Adrenal gland (tissue), 12 donors: Measurements from ENCODE around the gene CTCF. TPM values are rescaled to one million over a fixed set of nuclear protein-coding genes. Genes with fewer than 3 reads are reported as not detected.

Experiments used
- DNase-seq, 7 donors: peaks; one replicate each; pipeline ENCODE4 v3.0.0-alpha.2; 2019 to 2020
- H3K27ac ChIP-seq, 5 donors: fragments of 200-600 bp; sonication (generic) in 4 of 5; 1 replicate in 3 of 5; 2 replicates in 2 of 5; pipeline versions ENCODE4 v1.5.1 to v1.8.0; 2016 to 2020; ENCODE audit warnings: mild to moderate bottlenecking in 1 of 5
- H3K27me3 ChIP-seq: fragments of 200-600 bp; 2 replicates; pipeline ENCODE4 v1.8.0; 2021
- H3K36me3 ChIP-seq, 2 donors: fragments of 200-600 bp; replicated peaks in 1 of 2; 1 replicate in 1 of 2; 2 replicates in 1 of 2; pipeline versions ENCODE4 v1.5.1 to v1.8.0; 2018 to 2022
- H3K4me1 ChIP-seq, 2 donors: fragments of 200-600 bp; replicated peaks in 1 of 2; 1 replicate in 1 of 2; 2 replicates in 1 of 2; pipeline versions ENCODE4 v1.5.1 to v1.8.0; 2018 to 2021
- H3K4me3 ChIP-seq, 4 donors: fragments of 200-600 bp; sonication (generic) in 3 of 4; one replicate each; pipeline ENCODE4 v1.5.1; 2016 to 2018
- H3K9me3 ChIP-seq, 3 donors: fragments of 200-600 bp; sonication (generic) in 1 of 3; replicated peaks in 1 of 3; 1 replicate in 2 of 3; 2 replicates in 1 of 3; pipeline versions ENCODE4 v1.5.1 to v1.8.0; 2016 to 2021
- CTCF ChIP-seq, 6 experiments: fragments of 450-650 bp in 4 of 6; fragments of 200-600 bp in 2 of 6; sonication (generic) in 1 of 6; IDR thresholded peaks; 1 replicate in 5 of 6; 2 replicates in 1 of 6; pipeline versions ENCODE4 v1.5.1 to v1.8.0; 2016 to 2021; ENCODE audit warnings: antibody characterized with exemption in 6 of 6, mild to moderate bottlenecking in 2 of 6, moderate library complexity in 1 of 6
- POLR2A ChIP-seq, 2 donors: fragments of 450-650 bp; IDR thresholded peaks; one replicate each; pipeline ENCODE4 v1.6.1; 2017; ENCODE audit warnings: antibody characterized with exemption in 2 of 2, mild to moderate bottlenecking in 2 of 2, moderate library complexity in 1 of 2
- WGBS, 4 donors: extraction: QIAGEN DNeasy Blood & Tissue Kit in 2 of 4; methylation state at CpG; one replicate each; pipeline versions ENCODE4 v1.1.5 to v1.1.7; 2013 to 2017; 5-methylcytosine and 5-hydroxymethylcytosine counted together
- intact Hi-C, 2 donors: fragments of 100-400 bp; cut with DNase I; formaldehyde crosslinking; loops; one replicate each; pipeline versions ENCODE4 v1.14.1 to v1.15.0; 2022 to 2023
- polyA plus RNA-seq, 3 donors: library from polyadenylated mRNA; stranded (reverse); fragments of 200-250 nt in 2 of 3; fragments of 350-450 nt in 1 of 3; fragmentation: Illumina TruSeq in 1 of 3; extraction: RNeasy Lipid Tissue Mini Kit (QIAGEN cat#74804) in 1 of 3; gene quantifications; one replicate each; pipeline ENCODE4 v1.2.3, GENCODE V29; 2013 to 2014
- total RNA-seq, 9 donors: library from RNA; depleted of rRNA in 4 of 9; stranded (reverse); fragments of >200 nt in 4 of 9; fragments of 120-200 nt in 1 of 9; fragmentation: NEBNext Ultra II Directional in 1 of 9; extraction: Animal tissue kit (Norgen Biotek cat#: 25700) in 1 of 9; gene quantifications; one replicate each; pipeline versions ENCODE4 v1.1.0 to v1.2.4, GENCODE V29; 2013 to 2023
- donor health status: healthy with polysubstance abuse.
- donor health status: Bipolar disorder and iron deficiency.
- donor health status: DM: yes; HTN: yes; CAD: no.
- donor health status: DM: no; HTN: no; CAD: no.
- donor health status: DM: no; HTN: no; CAD: no.
- donor health status: DM: yes; HTN: yes; CAD: no.

CTCF gene
- total and polyA plus RNA-seq, 12 donors, result 18.4 to 53.5 (median 29.9) TPM

GRCh38 chr16:67571464-67571863 lies 9.1 kb downstream of the CTCF start:
- peaks cover 6 to 16% of the 10 kb centered on the region in 2 donors for H3K4me1 ChIP-seq
- H3K36me3 ChIP-seq, result peaks cover 0 to 12% of the 10 kb centered on the region in 2 donors
- 64 to 82% (median 69%) methylated on average over 2 of the region's 2 CpGs for WGBS, 4 donors
- H3K4me3 ChIP-seq, result no peak overlapping the region
- intact Hi-C loops, result no loop called here
- DNase-seq, result no peak
- H3K27ac ChIP-seq, result peak overlapping the region in 2 of 5 donors; percentile 24 to 25
- no peaks in the 10 kb centered on the region for H3K27me3 ChIP-seq
- no peaks in the 10 kb centered on the region for H3K9me3 ChIP-seq
- TF ChIP-seq POLR2A (IDR thresholded peaks at IDR 0.05), result no peak
- TF ChIP-seq CTCF (IDR thresholded peaks at IDR 0.05), result no peak

DNA sequence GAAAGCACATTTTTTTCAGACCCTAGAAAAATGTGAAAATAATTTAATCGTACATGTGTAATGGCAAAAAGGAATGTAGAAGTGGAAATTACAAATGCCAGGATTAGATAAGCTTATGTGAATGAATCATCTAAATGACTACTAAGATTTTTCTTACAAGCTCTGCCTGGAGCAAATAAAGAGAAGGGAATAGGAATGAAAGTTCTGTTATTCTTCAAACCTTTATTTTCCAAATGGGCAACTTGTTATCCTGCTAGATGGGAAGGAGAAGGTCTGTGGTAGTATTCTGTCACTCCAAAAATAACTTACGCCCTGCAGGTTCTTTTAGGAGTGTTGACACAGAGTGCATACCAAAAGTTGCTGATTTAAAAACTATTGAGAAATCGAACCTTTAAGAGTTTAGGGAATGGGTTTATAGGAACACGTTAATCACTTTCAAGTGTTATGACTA lies 9.7 kb downstream of the CTCF start:
- H3K27ac ChIP-seq, result peak overlapping the region in 3 of 5 donors; percentile 14 to 24 (median 24)
- no peaks in the 10 kb centered on the region for H3K9me3 ChIP-seq
- H3K4me1 ChIP-seq, result peaks cover 6 to 16% of the 10 kb centered on the region in 2 donors
- no peak overlapping the region for H3K4me3 ChIP-seq
- H3K36me3 ChIP-seq, result peaks cover 0 to 12% of the 10 kb centered on the region in 2 donors
- H3K27me3 ChIP-seq, result no peaks in the 10 kb centered on the region
- TF ChIP-seq POLR2A (IDR thresholded peaks at IDR 0.05) (no peak), CTCF (IDR thresholded peaks at IDR 0.05) (no peak)
- intact Hi-C loops, result no loop called here
- WGBS, 4 donors, result 33 to 70% (median 55%) methylated on average over 4 of the region's 4 CpGs
- no peak for DNase-seq

GRCh38 chr16:67579686-67580085 lies 17.4 kb downstream of the CTCF start:
- intact Hi-C loops, result no loop called here
- Histone ChIP-seq H3K27me3 (no peaks in the 10 kb centered on the region), H3K4me3 (no peak overlapping the region), H3K9me3 (no peaks in the 10 kb centered on the region), H3K27ac (no peak overlapping the region), H3K36me3 (peaks cover 0 to 15% of the 10 kb centered on the region in 2 donors), H3K4me1 (peaks cover 1% of the 10 kb centered on the region in 2 donors)
- DNase-seq, result peak in 1 of 7 donors; percentile 3
- no peak for TF ChIP-seq POLR2A (IDR thresholded peaks at IDR 0.05)
- no peak for TF ChIP-seq CTCF (IDR thresholded peaks at IDR 0.05)
- 87 to 94% (median 91%) methylated on average over 4 of the region's 4 CpGs for WGBS, 4 donors

DNA sequence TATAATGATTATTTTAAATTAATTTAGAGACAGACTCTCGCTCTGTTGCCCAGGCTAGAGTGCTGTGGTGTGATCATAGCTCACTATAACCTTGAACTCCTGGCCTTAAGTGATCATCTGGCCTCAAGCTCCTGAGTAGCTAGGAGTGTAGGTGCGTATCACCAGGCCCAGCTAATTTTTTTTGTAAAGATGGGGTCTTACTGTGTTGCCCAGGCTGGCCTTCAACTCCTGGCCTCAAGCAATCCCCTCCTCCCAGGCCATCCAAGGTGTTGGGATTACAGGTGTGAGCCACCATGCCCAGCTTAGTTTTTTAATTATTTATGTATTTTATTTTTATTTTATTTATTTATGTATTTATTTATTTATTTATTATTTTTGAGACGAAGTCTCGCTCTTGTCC lies 17.9 kb downstream of the CTCF start:
- no peak overlapping the region for H3K27ac ChIP-seq
- WGBS, 4 donors, result 86 to 91% (median 87%) methylated on average over 4 of the region's 4 CpGs
- no peaks in the 10 kb centered on the region for H3K9me3 ChIP-seq
- intact Hi-C loops, result no loop called here
- DNase-seq, result peak in 1 of 7 donors; percentile 31
- TF ChIP-seq CTCF (IDR thresholded peaks at IDR 0.05) (no peak), POLR2A (IDR thresholded peaks at IDR 0.05) (no peak)
- H3K4me1 ChIP-seq, result peaks cover 5 to 6% of the 10 kb centered on the region in 2 donors
- no peak overlapping the region for H3K4me3 ChIP-seq
- H3K27me3 ChIP-seq, result no peaks in the 10 kb centered on the region
- H3K36me3 ChIP-seq, result peaks cover 0 to 12% of the 10 kb centered on the region in 2 donors
